B cell (primary cell): ENCODE data around the gene ST6GALNAC3.

Source experiments
- CTCF ChIP-seq: fragments of 200-600 bp; IDR thresholded peaks from one replicate; pipeline ENCODE4 v1.8.0; 2022; ENCODE audit warnings: antibody characterized with exemption, mild to moderate bottlenecking
- EZH2 ChIP-seq: IDR thresholded peaks from 2 replicates; pipeline ENCODE4 v1.6.1; 2012; ENCODE audit warnings: borderline replicate concordance, low read depth, mild to moderate bottlenecking, moderate library complexity, low read length; ENCODE audit not compliant: insufficient read depth, poor library complexity, severe bottlenecking

DNA sequence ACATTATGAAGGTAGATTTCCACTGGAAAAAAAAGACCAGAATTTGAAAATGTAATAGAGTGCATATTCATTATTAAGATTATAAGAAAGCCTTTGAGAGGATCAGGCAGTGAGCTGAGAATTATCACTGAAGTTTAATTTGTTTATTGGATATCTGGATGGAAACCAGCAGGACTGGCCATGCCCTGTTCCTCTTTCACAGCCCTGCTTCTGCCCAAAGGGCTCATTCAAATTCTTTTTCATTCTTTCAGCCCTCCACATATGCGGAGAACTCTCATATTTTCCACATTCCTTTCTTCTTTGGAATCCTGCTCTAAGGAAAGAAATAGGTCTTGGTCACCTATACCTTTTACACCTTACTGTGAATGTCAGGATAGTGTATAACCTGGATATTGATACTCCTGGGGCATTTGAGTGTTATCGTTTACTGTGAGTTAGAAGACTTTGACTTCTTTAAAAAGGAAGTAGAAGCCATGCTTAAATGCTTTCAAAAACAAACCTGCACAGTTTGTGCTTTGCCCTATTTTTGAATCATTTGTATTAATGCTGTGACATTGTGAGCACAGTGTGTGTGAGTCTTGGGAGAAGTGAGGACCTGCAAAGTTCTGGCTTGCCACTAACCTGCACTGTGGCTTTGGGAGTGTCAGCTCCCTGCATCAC lies 35.5 kb downstream of the ST6GALNAC3 start:
- TF ChIP-seq CTCF (no peak), EZH2 (no peak)
